K562 (cell line): Measurements from ENCODE around the gene PRSS38. TPM values are rescaled to one million over a fixed set of nuclear protein-coding genes. Genes with fewer than 3 reads are reported as not detected.

Experiments
- polyA plus RNA-seq, 8 experiments: library from polyadenylated mRNA; depleted of rRNA in 4 of 8; stranded (reverse) in 5 of 8; unstranded in 3 of 8; fragments of >200 nt; fragmentation: Nextera tagmentation in 2 of 8; fragmentation: Illumina TruSeq in 1 of 8; extraction: Ambion mirVana in 2 of 8; extraction: Trizol in 1 of 8; gene quantifications; 2 replicates each; pipeline versions ENCODE4 v1.2.1 to v1.2.3, GENCODE V29; 2011 to 2014; ENCODE audit warnings: inconsistent platforms in 1 of 8, missing spikeins in 1 of 8
- total RNA-seq, 7 experiments: library from RNA; depleted of rRNA in 6 of 7; stranded (reverse); fragments of >200 nt in 6 of 7; fragmentation: Illumina TruSeq in 2 of 7; extraction: Trizol in 2 of 7; gene quantifications; 2 replicates each; pipeline versions ENCODE4 v1.2.1 to v1.2.3, GENCODE V29; 2011 to 2021; ENCODE audit warnings: low replicate concordance in 1 of 7
- TF ChIP-seq, protein P1 (sequence below), 2 experiments: fragments of 450-650 bp; formaldehyde crosslinking in 1 of 2; IDR thresholded peaks; 2 replicates each; pipeline versions ENCODE4 v1.4.0 to v1.6.1; 2014 to 2020; ENCODE audit warnings: mild to moderate bottlenecking in 2 of 2, borderline replicate concordance in 1 of 2, low read depth in 1 of 2

Gene PRSS38
- total and polyA plus RNA-seq, 9 of the 15 experiments (the other 6 are each of a cell fraction or from before 2014, with no cell fraction given), result 0.09 to 0.14 TPM; not detected in 7

GRCh38 chr1:227797625-227798024 is 17.9 kb upstream of the PRSS38 start (continued):
- TF ChIP-seq, protein P1, sequence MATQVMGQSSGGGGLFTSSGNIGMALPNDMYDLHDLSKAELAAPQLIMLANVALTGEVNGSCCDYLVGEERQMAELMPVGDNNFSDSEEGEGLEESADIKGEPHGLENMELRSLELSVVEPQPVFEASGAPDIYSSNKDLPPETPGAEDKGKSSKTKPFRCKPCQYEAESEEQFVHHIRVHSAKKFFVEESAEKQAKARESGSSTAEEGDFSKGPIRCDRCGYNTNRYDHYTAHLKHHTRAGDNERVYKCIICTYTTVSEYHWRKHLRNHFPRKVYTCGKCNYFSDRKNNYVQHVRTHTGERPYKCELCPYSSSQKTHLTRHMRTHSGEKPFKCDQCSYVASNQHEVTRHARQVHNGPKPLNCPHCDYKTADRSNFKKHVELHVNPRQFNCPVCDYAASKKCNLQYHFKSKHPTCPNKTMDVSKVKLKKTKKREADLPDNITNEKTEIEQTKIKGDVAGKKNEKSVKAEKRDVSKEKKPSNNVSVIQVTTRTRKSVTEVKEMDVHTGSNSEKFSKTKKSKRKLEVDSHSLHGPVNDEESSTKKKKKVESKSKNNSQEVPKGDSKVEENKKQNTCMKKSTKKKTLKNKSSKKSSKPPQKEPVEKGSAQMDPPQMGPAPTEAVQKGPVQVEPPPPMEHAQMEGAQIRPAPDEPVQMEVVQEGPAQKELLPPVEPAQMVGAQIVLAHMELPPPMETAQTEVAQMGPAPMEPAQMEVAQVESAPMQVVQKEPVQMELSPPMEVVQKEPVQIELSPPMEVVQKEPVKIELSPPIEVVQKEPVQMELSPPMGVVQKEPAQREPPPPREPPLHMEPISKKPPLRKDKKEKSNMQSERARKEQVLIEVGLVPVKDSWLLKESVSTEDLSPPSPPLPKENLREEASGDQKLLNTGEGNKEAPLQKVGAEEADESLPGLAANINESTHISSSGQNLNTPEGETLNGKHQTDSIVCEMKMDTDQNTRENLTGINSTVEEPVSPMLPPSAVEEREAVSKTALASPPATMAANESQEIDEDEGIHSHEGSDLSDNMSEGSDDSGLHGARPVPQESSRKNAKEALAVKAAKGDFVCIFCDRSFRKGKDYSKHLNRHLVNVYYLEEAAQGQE (IDR thresholded peaks at IDR 0.05; ENCODE audit: borderline replicate concordance), result no peak
- TF ChIP-seq, protein P1 (CRISPR knock-in tag; IDR thresholded peaks at IDR 0.05; ENCODE audit: low read depth), result no peak
